Measurements from ENCODE around the gene CARD9.

CARD9 gene

DNA sequence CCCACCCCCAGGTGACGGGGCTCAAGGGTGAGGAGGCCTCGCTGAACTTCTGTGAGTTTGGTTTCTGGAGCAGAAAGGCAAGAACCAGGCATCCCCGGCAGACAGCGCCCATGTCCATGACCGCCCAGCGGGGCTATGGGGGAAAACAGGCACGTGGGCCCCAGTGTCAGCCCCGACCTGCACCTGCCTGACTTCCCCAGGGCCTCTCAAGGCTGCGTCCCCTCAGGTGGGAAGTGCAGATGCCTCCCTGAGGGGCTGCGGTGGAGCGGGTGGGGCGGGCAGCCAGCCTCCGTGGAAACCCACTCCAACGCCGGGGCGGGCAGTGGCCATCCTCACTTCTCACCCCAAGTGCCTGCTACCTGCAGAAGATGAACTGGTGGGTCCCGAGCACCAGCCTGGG lies 6.9 kb upstream of the CARD9 start:
- DNase-seq (ENCODE audit: low read depth): no peak

DNA sequence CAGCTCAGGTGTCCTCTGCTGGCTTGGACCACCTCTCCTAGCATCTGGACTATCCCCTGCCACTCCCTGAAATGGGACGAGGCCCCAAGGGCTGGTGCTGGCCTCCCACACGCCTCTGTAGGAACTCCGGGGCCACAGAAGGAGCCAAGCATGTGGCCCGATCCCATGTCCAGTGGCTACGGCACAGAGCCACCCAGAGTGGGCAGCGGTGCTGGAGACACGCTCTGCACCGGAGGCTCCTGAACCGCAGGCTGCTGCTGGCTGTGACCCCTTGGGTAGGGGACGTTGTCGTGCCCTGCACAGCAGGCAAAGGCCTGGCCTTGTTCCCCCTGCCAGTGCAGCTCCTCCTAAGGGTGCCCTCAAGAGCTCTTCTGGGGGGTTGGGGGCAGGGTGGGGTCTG lies 6.4 kb upstream of the CARD9 start:
- no peak for DNase-seq (ENCODE audit: low read depth)

DNA sequence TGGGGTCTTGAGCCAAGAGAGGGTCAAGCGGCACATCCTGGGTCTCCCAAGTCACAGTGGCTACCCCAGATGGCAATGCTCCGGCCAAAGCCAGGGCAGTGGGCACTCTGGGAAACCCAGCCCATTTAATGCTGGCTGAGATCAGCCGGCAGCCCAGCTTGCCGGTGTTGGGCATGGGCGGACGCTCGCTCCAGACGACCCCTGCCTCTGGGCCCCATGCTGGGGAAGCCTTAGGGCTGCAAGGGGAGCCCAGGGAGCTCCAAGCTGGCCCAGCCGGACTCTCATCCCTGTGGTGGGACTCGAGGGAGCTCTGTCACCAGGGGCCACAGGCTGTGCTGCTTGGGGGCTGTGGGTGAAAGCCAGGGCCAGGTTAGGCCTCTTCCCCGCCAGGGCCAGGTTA lies 5.9 kb upstream of the CARD9 start:
- DNase-seq (ENCODE audit: low read depth): no peak

DNA sequence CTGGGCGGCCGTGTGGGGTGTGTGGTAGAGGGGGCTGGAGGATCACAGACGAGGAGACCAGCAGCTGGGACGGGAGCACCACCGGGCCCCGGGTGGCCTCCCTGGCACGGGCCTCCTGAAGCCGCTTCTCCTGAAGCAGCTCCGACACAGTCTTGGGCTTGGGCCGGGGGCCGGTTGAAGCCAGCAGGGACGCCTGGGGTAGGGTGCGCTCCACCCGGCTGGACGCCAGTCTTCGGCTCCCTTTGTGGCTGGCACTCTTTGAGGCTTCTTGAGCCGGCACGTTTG lies 5.5 kb upstream of the CARD9 start:
- DNase-seq (ENCODE audit: low read depth): no peak

DNA sequence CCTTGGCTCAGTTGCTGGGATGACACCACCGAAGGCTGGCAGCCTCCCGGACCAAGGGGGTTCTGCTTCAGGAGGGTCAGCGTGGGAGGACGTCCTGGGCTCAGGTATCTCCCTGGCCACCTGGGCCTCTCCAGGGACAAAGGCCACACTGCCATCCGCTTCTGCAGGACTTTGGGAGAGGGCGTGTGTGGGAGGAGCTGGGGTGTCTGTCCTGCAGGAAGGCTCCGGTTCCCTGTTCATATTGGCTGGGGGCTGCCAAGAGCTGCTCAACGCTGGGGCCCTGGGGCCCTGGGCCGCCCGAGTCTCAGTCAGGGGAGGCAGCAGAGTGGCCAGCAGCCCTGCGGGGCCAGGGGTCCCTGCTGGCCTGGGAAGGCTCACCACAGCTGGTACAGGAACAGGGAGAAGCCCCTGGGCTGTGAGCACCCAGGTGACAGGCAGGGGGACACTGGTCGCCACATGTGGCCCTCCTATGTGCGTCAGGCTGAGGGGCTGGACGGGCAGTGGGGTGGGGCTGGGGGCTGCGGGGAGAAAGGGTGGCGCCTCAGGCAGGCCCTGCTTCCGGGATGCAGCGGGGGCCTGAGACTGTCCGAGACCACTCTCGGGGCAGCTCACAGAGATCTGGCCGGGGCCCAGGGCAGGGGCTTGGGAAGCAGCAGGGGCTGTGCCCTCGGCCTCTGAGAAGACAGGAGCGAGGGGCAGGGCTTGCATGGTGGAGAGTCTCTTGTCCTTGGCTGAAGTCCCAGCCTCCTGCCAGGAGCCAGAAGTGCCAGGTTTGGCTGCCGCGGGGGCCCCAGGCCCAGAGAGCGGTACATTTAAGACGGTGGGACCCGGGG lies 4.9 kb upstream of the CARD9 start:
- no peak for DNase-seq (ENCODE audit: low read depth)

DNA sequence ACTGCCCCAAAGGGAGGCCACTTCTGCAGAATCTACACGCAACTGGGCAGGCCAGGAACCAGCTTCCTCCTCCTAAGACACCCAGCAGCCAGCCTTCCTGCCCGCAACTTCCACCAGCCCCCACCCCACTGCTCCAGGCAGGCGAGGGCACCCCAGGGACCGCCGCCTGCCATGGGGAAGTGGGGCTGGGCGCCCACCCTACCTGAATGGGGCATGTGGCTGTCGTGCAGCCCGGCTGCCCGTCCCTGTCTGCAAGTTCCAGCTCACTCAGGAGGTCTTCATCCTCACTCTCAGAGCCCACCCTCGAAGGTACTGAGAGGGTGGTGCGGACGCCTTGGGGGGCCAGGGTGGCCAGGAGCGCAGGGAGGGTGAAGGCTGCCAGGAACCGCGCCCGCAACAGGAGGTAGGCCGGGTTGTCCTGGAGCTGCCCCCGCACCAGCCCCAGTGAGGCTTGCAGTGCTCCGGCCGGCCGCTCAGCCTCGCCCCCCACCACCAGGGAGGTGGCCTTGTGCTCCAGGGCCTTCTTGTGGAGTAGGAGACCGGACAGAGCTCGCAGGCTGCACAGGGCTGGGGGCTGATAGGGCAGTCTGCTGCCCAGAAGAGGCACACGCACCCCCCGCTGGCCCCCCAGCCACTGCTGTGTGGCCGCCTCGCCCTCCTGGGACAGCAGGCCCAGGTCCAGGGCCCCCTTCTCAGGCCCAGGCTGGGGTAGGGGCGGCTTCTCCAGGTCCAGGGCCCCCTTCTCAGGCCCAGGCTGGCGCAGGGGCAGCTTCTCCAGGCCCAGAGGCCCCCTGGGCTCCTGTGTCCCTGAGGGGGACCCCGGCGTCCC lies 4.1 kb upstream of the CARD9 start:
- no peak for DNase-seq (ENCODE audit: low read depth)

DNA sequence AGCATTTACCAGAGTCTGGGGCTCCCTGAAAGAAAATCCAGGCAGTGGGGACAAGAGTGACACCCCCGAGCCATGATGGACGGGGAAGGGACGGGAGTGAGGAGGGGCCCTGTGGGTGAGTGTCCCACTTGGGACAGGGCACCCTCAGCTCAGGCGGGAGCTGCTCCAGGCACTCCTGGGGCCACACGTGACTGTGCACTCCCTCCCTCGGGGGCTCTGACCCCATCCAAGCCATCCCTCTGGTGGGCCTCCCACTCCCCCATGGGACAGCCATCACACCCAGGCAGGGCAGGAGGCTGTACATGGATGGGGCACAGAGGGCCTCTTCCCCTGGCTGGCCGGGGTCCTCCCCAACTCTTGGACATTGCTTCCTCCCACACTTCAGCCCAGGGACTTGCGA lies 3.0 kb upstream of the CARD9 start:
- no peak for DNase-seq (ENCODE audit: low read depth)

DNA sequence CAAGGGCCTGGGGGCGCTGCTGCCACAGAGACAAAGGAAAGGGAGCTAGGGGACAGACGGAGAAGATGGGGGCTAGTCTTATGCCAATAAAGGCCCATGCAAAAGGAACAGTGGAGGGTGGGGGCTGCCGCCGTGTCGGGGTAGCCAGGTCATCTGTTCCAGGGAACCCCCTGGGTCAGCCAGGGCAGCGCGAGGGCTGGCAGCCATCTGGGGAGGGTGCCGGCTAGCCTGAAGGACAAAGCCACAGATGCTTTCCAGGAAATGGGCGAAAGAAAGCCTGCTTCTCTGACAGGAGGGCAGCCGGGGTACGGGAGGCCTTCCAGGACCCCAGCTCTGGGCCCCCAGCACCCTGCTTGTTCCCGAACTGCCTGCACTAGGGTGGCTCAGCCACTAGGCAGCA lies 1.6 kb upstream of the CARD9 start:
- DNase-seq (ENCODE audit: low read depth): no peak

DNA sequence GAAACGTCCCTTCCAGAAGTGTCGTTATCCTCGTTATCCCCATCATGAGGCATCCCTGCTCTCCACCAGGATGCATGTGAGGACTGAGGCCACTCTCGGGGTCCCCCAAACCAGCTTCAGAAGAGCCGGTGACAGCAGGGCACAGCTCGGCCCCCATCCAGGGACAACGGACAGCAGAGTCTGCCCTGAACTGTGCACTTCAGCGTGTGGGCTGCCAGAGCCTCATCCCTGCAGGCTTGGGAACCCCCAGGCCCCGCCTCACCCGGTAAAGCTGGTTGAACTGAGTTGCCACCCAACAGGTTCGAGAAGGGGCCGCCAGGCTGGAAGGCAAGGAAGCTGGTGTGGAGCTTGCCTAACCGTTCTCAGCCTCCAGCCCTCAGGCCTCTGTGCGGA lies 710 bp upstream of the CARD9 start:
- DNase-seq (ENCODE audit: low read depth): no peak

DNA sequence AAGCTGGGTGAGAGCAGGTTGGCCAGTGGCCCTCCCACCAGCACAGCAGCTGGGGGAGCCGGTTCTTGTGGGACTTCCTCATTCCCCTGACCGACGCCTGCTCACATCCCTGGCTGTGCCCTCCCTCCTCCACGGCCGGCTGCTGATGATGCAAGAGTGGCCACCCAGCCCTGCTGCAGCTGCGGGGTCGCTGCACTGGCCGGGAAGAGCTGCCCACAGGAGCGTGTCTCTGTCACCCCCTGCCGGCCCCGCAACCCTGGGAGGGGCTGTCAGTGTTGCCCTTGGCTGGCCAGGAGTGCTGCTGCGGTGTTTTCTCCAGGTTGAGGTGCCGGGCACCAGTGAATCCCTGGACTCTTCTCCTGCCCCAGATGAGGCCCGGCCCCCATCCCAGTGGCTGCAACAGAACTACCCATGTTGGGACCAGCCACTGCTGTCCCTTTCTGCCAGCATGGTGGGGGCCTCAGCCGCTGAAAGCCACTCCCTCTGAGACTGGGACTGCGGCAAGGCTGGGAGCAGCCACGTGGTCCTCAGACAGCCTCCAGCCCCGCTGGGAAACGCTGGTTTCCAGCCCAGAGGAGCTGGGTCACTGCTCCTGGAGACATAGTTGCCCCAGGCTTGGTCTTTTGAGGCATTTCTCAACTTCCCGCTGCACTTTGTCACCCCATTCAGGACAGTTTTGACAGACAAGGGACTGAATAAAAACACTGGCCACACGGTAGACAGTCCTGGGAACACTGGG lies 739 bp downstream of the CARD9 start:
- DNase-seq (ENCODE audit: low read depth): no peak

DNA sequence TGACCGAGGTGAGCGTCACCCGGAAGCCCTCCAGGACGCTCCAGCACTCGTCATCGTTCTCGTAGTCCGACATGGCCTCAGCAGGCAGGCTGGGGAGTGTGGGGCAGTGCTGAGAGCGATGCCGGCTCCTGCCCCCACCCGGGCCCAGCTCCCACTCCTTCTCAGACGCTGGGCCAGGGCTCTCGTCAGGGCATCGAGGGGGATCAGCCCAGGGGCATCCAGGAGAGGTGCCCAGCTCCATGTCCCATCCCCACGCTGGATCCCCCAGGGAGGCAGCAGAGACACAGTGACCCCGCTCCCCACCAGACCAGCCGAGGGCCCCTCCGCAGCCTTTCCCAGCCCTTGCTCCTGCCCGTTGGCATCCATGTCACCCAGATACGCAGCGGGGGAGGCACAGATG lies 1.5 kb downstream of the CARD9 start:
- DNase-seq (ENCODE audit: low read depth): no peak

DNA sequence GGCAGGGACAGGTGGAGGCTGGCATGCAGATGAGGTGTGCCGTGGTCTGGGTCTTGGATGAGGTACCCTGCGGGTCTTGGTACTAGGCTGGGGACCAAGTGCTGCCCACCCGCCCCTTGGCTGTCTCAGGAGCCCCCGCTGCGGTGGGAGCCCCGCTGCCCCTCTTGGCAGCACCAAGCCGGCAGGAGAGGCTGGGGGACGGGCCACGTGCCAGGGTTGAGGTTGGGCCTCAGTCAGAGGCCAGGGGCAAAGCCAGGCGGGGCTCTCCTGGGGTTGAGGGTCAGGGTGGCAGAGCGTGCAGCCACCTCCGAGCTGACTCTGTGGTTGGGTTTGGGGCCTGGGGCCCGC lies 2.0 kb downstream of the CARD9 start:
- no peak for DNase-seq (ENCODE audit: low read depth)

DNA sequence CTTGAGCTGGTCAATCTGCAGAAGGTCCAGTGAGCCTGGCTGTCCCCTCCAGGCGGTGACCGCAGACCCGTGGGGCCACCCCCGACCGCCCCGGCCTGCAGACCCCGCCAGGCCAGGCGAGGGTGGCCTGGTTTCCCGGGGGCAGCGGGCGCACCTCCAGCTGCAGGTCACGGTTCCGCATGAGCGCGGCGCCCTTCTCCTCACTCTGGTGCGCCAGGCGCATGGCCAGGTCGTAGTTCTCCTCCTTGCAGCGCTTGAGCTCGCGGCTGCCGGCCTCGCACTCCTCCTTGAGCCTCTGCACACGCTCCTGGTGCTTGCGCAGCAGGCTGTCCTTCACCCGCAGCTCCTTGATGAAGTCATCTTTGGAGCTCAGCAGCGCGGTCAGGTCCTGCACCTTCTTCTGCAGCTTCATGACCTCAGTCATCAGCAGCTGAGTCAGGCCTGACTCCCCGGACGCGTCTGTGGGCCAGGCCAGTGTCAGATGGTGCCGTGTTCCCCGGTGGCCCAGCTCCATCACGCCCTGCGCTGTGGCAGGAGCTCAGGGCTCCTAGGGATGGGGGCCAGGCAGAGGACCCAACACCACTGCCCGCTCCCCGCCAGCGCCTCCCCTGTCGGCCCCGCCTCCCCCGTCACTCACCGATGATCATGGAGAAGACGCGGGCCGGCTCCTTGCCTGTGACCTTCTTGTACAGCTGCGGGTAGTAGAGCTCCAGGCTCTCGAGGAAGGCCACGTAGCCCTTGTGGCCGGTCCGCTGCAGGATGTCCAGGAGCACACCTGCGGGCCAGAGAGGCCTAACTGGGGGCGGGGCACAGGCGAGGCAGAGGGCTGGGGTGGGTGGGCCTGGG lies 2.6 kb downstream of the CARD9 start:
- no peak for DNase-seq (ENCODE audit: low read depth)

DNA sequence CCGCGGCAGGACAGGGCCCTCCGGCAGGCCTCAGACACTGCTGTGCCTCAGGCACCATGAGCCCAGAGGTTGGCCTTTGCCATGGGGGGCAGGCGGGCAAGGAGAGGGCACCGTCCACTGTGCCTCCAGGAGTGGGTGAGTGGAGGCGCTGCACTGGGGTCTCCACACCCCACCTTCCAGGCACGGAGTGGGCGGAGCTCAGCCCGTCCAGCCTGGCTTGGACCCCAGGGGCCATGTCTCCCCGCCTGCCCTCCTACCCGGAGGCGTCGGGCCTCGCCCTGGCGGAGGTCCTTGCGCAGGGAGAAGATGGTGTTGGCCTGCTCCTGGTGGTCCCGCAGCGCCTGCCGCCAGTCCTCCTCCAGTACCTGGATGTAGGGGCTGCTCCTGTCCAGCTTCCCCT lies 3.4 kb downstream of the CARD9 start:
- no peak for DNase-seq (ENCODE audit: low read depth)

DNA sequence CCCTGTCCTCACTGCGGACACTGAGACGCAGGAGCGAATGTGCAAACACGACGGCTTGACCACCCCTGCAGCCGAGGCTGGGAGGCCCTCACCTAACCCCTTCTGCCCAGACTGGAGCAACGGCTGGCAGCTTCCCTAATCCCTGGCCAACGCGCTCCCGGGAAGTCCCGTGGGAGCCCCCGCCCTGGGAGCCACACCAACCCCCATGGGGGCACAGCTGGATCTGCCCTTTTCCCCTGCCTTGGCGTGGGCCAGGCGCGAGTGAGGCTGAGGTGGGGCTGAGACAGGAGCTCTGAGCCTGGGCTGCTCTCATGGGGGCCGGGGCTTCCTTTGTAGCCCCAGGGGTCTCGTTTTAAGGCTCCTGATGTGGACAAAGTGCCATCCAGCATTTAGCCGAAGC lies 5.3 kb downstream of the CARD9 start:
- DNase-seq (ENCODE audit: low read depth): no peak

DNA sequence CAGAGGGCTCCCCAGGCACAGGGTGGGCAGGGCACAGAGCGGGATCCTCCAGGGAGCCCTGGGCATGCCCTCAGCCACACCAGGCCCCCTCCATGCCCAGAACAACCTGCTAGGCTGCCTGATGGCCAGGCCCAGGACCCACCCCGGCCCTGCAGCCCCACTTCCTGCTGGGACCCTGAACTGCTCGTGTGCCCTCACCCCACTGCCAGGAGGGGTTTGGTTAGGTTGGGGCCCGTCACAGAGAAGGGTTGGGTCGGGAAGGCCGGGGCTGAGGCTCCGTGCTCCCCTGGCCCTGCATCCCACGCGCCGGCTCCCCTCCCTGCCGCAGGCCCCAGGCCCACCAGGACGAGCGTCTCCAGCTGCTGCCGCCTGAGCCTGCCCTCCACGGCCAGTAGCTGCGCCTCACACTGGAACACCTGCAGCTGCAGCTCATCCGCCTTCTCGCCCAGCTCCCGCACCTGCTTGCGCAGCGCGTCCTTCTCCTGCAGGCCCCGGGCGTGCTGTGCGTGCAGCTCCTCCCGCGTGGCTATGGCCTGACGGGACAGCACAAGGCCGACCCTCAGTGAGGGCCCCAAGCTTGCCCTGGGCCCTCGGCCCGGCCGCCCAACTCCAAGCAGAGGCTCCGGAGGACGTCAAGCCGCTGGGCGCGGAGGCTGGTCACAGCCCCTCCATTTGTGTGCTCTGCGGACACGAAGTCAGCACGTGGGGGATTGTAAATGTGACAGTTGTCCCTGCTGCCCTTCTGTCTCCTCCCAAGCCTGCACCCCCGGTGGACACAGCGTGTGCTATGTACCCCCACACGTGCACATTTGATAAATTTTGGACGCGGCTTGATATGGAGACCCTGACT lies 5.9 kb downstream of the CARD9 start:
- DNase-seq (ENCODE audit: low read depth): no peak

DNA sequence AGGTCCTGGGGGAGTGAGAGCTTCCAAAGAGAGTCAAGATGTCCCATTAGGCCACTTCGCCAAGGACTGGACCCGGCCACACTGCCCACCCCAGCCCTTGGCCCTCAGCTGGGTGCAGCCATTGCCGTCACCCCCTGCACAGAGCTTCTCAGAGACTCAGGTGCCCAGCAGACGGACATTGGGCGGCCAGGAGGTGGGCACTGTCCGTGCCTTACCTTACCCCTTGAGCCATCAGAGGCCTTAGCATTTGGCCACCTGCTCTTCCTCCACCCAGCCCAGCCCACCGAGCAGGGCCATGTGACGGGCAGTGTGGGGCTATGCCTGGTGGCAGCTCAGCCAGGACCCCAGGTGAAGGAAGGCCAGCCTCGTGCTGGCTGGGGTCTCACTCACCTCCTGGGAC lies 6.6 kb downstream of the CARD9 start:
- DNase-seq (ENCODE audit: low read depth): no peak

DNA sequence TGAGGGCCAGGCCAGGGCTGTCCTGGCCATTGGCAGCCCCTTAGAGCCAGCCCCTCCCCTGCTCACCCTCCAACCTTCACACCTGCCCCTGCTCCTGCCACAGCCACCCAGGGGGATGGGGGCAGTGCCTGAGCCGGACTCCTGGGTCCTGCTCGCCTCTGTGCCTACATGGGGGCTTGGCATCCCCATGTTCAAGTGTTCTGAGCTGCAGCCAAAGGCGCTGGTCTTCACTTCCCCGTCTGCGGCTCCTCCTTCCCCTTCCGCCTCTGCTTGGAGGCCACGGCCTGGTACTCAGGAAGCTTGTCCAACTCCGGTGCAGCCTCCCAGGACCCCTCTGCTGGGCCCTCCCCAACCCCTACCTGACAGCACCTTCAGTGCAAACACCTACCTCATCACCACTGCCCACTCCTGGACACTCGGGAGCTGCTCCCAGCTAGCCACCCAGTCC lies 7.7 kb downstream of the CARD9 start:
- no peak for DNase-seq (ENCODE audit: low read depth)

DNA sequence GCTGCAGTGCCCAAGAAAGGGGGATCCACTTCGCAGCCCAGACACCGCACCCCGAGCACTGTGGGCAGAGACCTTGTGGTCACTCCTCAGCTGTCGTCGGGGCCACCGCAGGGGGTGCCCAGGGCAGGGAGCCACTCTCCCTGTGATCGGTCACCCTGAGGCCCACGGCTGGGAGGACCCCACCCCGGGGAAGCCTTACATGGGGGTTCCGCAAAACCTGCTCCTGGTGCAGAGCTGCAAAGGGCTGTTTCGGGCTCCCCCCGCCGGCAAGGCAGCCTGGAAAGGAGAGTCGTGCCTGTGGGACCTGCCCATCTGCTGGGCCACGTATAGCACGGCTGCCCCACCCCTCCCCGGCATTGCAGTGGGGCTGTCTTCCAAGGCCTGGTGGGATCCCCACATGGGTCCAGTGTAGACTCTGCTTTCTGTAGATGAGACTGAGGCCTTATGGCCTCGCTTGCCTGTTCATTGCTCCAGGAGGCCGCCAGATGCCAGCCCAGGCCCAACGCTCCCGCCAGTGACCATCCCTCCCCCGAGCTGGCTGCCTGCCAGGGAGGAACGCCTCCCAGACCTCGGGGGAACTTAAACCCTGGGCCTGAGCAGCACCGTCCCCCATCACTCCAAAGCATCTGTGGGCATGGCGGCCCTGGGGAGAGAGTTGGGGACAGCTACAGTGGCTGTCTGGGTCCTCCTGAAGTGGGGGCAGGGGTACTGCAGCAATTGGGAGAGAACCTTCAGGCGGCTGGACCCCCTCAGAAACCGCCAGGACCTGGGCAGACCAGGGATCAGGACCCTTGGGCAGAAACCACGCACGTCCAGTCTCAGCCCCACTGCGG lies 8.3 kb downstream of the CARD9 start:
- no peak for DNase-seq (ENCODE audit: low read depth)
